Spinal cord (tissue), 10 donors: ENCODE data around the gene SLC12A3. TPM values are rescaled to one million over a fixed set of nuclear protein-coding genes. Genes with fewer than 3 reads are reported as not detected.

Experiments
- DNase-seq, 6 donors: peaks; one replicate each; pipeline versions ENCODE4 v3.0.0 to v3.0.0-alpha.2; 2013 to 2015; ENCODE audit warnings: low spot score in 6 of 6, low read depth in 4 of 6
- H3K27ac ChIP-seq: one replicate; pipeline ENCODE4 v1.5.1; 2013; ENCODE audit warnings: low read depth, low read length, control low read depth
- H3K27me3 ChIP-seq: one replicate; pipeline ENCODE4 v1.6.1; 2013; ENCODE audit warnings: low read length; ENCODE audit not compliant: control insufficient read depth, insufficient read depth
- H3K36me3 ChIP-seq: one replicate; pipeline ENCODE4 v1.6.1; 2013; ENCODE audit warnings: low read length; ENCODE audit not compliant: control insufficient read depth, insufficient read depth
- H3K4me1 ChIP-seq: one replicate; pipeline ENCODE4 v1.6.1; 2013; ENCODE audit warnings: low read length; ENCODE audit not compliant: control insufficient read depth, insufficient read depth
- H3K4me3 ChIP-seq: one replicate; pipeline ENCODE4 v1.5.1; 2013; ENCODE audit warnings: low read depth, low read length, control low read depth
- H3K9me3 ChIP-seq: one replicate; pipeline ENCODE4 v1.6.1; 2013; ENCODE audit warnings: low read length; ENCODE audit not compliant: control insufficient read depth, insufficient read depth
- WGBS: methylation state at CpG from one replicate; pipeline ENCODE4 v1.1.5; 2013; ENCODE audit warnings: missing lambda C conversion rate; ENCODE audit not compliant: insufficient coverage; 5-methylcytosine and 5-hydroxymethylcytosine counted together
- polyA plus RNA-seq, 2 donors: library from polyadenylated mRNA; unstranded; fragments of 120-200 nt; gene quantifications; one replicate each; pipeline ENCODE4 v1.2.1, GENCODE V29; 2013; ENCODE audit not compliant: insufficient read length in 2 of 2
- total RNA-seq, 2 donors: library from RNA; depleted of rRNA in 1 of 2; stranded (reverse); fragments of 120-200 nt in 1 of 2; fragments of >200 nt in 1 of 2; gene quantifications; one replicate each; pipeline versions ENCODE4 v1.2.3 to v1.2.4, GENCODE V29; 2013 to 2014
- donor health status: healthy.

SLC12A3 gene
- total and polyA plus RNA-seq, 4 donors: 0.11 to 0.22 (median 0.15) TPM

DNA sequence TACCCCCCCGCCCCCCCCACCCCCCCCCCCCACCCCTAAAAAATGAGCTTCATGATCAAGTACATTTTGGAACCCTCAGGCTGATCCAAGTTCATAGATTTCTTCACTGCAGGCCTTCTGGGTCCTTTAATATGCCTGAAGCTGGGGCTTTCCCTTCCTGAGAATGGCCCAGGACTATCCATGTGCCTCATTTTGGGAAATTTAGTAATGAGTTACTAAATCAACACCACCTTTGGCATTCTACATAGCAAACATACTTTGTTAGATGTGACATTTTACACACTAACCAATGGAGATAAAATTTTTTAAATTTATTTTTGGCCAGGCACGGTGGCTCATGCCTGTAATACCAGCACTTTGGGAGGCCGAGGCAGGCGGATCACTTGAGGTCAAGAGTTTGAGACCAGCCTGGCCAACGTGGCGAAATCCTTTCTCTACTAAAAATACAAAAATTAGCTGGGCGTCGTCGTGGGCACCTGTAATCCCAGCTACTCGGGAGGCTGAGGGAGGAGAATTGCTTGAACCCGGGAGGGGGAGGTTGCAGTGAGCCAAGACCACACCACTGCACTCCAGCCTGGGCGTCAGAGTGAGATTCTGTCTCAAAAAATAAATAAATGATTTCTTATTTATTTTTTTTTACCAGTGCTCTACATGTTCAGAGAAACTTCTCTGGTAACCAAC, 81.0 kb downstream of the SLC12A3 start:
- DNase-seq: no peak
- H3K4me3 ChIP-seq: no peak overlapping the region
- H3K27ac ChIP-seq: no peak overlapping the region
- no peaks in the 10 kb centered on the region for H3K27me3 ChIP-seq
- 100% methylated on average over 2 of the region's 12 CpGs for WGBS
- H3K4me1 ChIP-seq: peaks cover 3% of the 10 kb centered on the region
- peaks cover 32% of the 10 kb centered on the region for H3K36me3 ChIP-seq
- no peaks in the 10 kb centered on the region for H3K9me3 ChIP-seq

DNA sequence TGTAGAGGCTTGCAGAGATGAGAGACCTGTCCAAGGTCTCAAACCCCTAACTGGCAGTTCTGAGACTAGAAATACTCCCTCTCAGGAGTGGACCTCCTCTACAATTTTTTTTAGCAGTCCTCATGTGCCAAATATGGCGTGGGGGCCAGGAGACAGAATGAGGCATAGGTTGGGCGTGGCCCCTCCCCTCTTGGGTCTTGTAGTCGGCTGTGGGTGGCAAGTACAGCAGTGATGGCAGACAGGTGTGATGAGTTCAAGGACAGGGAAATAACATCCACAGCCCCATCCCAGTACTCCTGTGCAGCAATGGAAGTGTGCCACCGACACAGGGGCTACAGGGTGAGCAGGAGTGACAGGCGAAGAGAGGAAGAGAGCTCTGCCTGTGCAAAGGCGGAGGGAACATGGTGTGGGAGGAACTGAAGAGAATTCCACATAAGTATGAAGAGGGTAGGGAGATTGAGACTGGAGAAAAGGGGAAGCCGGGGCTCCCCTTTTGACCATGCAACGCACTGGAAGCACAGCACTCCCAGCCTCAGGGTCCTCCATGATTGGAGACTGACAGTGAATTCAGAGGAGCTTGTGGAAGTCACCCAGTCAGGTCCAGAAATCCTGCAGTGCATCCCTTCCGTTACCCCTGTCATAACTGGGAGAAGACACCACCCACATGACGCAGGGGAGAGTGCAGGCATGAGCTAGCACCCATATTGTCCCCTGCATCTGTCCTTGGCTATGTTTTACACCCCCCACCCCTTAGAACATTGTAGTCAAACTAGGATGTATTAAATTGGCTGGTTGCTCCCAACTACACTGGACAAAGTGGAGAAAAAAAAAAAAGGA, 82.0 kb downstream of the SLC12A3 start:
- no peaks in the 10 kb centered on the region for H3K9me3 ChIP-seq
- H3K27me3 ChIP-seq: no peaks in the 10 kb centered on the region
- peaks cover 3% of the 10 kb centered on the region for H3K4me1 ChIP-seq
- WGBS: 90% methylated on average over 4 of the region's 10 CpGs
- H3K36me3 ChIP-seq: peaks cover 27% of the 10 kb centered on the region
- no peak for DNase-seq
- H3K27ac ChIP-seq: no peak overlapping the region
- no peak overlapping the region for H3K4me3 ChIP-seq

DNA sequence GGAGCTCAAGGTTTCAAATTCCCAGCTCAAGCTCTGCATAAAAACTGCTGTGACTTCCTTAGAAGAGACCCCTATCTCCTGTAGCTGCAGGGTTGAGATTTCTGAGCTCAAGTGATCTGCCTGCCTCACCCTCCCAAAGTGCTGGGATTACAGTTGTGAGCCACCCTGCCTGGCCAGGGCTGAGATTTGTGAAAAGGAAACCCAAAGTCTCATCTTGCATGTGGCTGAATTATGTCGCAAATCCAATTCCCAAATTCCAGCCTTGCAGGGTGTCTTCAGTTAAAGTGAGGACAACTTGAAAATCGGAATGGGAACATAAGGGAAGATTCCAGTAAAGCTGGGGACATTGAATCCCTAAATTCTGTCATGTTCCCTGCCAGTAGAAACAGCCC, 82.6 kb downstream of the SLC12A3 start:
- DNase-seq: no peak
- Histone ChIP-seq H3K4me3 (no peak overlapping the region), H3K27ac (no peak overlapping the region), H3K4me1 (peaks cover 3% of the 10 kb centered on the region), H3K9me3 (no peaks in the 10 kb centered on the region), H3K27me3 (no peaks in the 10 kb centered on the region), H3K36me3 (peaks cover 21% of the 10 kb centered on the region)
- WGBS: 100% methylated on average over 1 of the region's 2 CpGs

GRCh38 chr16:56948234-56948633, 83.2 kb downstream of the SLC12A3 start:
- no peaks in the 10 kb centered on the region for H3K9me3 ChIP-seq
- DNase-seq: no peak
- no peaks in the 10 kb centered on the region for H3K27me3 ChIP-seq
- peaks cover 3% of the 10 kb centered on the region for H3K4me1 ChIP-seq
- no peak overlapping the region for H3K27ac ChIP-seq
- H3K36me3 ChIP-seq: peaks cover 16% of the 10 kb centered on the region
- H3K4me3 ChIP-seq: no peak overlapping the region
- 84% methylated on average over 2 of the region's 6 CpGs for WGBS

DNA sequence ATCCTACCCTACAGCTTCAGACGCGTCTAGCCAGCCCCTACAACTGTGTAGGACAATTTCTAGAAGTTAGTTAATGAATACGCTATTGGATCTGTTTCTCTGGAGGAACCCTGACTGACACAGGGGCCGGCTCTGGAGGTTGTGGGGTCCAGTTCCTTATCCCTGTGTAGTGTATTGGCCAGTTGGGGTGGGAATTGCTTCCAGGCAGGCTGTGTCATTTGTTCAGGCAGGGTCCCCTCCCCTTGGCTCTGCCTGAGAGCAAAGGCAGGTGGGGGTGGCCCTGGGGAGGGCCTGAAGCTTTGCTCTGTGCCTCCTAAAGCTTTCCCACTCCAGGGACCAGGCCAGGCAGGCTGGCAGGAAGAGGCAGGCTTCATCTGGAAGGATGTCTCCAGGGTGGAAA, 85.0 kb downstream of the SLC12A3 start:
- no peak for DNase-seq
- WGBS: 87% methylated on average over 4 of the region's 4 CpGs

DNA sequence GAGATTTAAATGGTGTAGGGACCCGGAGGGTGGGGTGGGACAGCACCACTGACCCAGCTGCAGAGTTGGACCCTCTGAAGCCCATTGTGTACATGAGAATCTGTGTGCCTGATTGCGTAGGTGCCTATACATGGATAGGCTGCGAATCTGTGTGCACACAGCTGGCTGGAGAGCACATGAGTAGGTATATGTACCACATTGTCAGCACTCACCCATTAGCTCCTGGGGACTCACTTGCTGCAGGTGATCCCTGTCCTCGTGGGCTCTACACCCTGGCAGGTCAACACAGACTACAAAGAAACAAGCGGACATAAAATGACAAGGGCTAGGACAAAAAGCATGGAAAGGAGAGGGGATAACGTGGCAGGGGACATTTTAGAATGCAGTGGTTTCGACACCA, 85.4 kb downstream of the SLC12A3 start:
- WGBS: 85% methylated on average over 5 of the region's 7 CpGs
- H3K27me3 ChIP-seq: no peaks in the 10 kb centered on the region
- no peak for DNase-seq

More for the DNA sequence above, 85.0 kb downstream of the SLC12A3 start:
- Histone ChIP-seq H3K27ac (no peak overlapping the region), H3K4me1 (peaks cover 3% of the 10 kb centered on the region), H3K27me3 (no peaks in the 10 kb centered on the region), H3K9me3 (no peaks in the 10 kb centered on the region), H3K4me3 (no peak overlapping the region), H3K36me3 (peaks cover 6% of the 10 kb centered on the region)

GRCh38 chr16:56950881-56951771, 86.1 kb downstream of the SLC12A3 start:
- Histone ChIP-seq H3K4me1 (peaks cover 3% of the 10 kb centered on the region), H3K27ac (no peak overlapping the region), H3K9me3 (no peaks in the 10 kb centered on the region), H3K27me3 (no peaks in the 10 kb centered on the region), H3K4me3 (no peak overlapping the region), H3K36me3 (peaks cover 1% of the 10 kb centered on the region)
- 66% methylated on average over 13 of the region's 15 CpGs for WGBS
- no peak for DNase-seq

More for the DNA sequence above, 85.4 kb downstream of the SLC12A3 start:
- H3K4me1 ChIP-seq: peaks cover 3% of the 10 kb centered on the region
- H3K9me3 ChIP-seq: no peaks in the 10 kb centered on the region
- peaks cover 6% of the 10 kb centered on the region for H3K36me3 ChIP-seq
- no peak overlapping the region for H3K27ac ChIP-seq
- no peak overlapping the region for H3K4me3 ChIP-seq

GRCh38 chr16:56953006-56953405, 88.0 kb downstream of the SLC12A3 start:
- Histone ChIP-seq H3K9me3 (no peaks in the 10 kb centered on the region), H3K36me3 (no peaks in the 10 kb centered on the region), H3K27me3 (no peaks in the 10 kb centered on the region), H3K27ac (no peak overlapping the region), H3K4me1 (peaks cover 3% of the 10 kb centered on the region), H3K4me3 (no peak overlapping the region)
- DNase-seq: no peak
- 82% methylated on average over 6 of the region's 6 CpGs for WGBS

DNA sequence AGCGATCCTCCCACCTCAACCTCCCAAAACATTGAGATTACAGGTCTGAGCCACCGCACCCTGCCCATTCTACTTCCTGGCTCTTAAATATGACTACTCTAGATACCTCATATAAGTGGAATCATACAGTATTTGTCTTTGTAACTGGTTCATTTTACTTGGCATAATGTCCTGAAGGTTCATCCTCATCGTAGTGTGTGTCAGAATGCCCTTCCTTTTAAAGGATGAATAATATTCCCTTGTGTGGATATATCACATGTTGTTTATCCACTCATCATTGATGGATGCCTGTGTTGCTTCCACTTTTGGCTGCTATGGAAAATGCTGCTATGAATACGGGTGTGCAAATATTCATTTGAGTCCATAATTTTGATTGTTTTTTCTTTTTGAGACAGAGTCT, 91.1 kb downstream of the SLC12A3 start:
- Histone ChIP-seq H3K27me3 (no peaks in the 10 kb centered on the region), H3K9me3 (no peaks in the 10 kb centered on the region), H3K4me3 (no peak overlapping the region), H3K36me3 (no peaks in the 10 kb centered on the region), H3K27ac (no peak overlapping the region), H3K4me1 (peaks cover 13% of the 10 kb centered on the region)
- DNase-seq: no peak
- 87% methylated on average over 3 of the region's 4 CpGs for WGBS
